Activated CD4-positive, alpha-beta T cell treated with anti-CD3 and anti-CD28 coated beads for 36 hours (primary cell): ENCODE results near the gene CTH. TPM values are rescaled to one million over a fixed set of nuclear protein-coding genes. Genes with fewer than 3 reads are reported as not detected.
"Not testable (repeated sequence)": the region's sequence is repeated elsewhere in the genome, so short reads cannot be mapped to it uniquely, and the experiment has no call there.

Experiments used
- ATAC-seq: fragments of 200-7000 bp; cut with Tn5 transposase; one replicate; pipeline ENCODE4 v1.10.0; 2021; ENCODE audit warnings: mild to moderate bottlenecking, moderate library complexity
- CTCF ChIA-PET: fragments of 350-600 bp; sonication (Branson Sonifier 250); formaldehyde crosslinking; loops from one replicate; lab custom pipeline; 2021; ENCODE audit warnings: antibody characterized with exemption; lab: Charles Lee
- POLR2A ChIA-PET: fragments of 350-600 bp; sonication (Branson Sonifier 250); formaldehyde crosslinking; loops from one replicate; lab custom pipeline; 2021; ENCODE audit warnings: antibody characterized with exemption, inconsistent platforms; lab: Charles Lee
- DNase-seq: peaks from one replicate; pipeline ENCODE4 v3.0.0-alpha.2; 2020
- H3K27ac Mint-ChIP-seq: one replicate; pipeline ENCODE4 v1.8.0; 2021; ENCODE audit warnings: mixed read lengths
- H3K27me3 Mint-ChIP-seq: one replicate; pipeline ENCODE4 v1.8.0; 2021; ENCODE audit warnings: mixed read lengths
- H3K36me3 Mint-ChIP-seq: one replicate; pipeline ENCODE4 v1.8.0; 2021; ENCODE audit warnings: low read depth, mixed read lengths
- H3K4me1 Mint-ChIP-seq: one replicate; pipeline ENCODE4 v1.8.0; 2021; ENCODE audit warnings: mixed read lengths
- H3K4me3 Mint-ChIP-seq: one replicate; pipeline ENCODE4 v1.8.0; 2021; ENCODE audit warnings: mild to moderate bottlenecking, moderate library complexity, mixed read lengths
- H3K9me3 Mint-ChIP-seq: one replicate; pipeline ENCODE4 v1.8.0; 2021; ENCODE audit warnings: low read depth, mixed read lengths
- intact Hi-C, 2 experiments: fragments of 100-400 bp; cut with DNase I in 1 of 2; cut with micrococcal nuclease in 1 of 2; formaldehyde crosslinking; loops; one replicate each; pipeline versions ENCODE4 v1.14.2 to v1.15.1; 2022 to 2024; cut with DNase I, micrococcal nuclease
- total RNA-seq, 2 experiments: library from RNA; stranded (reverse); gene quantifications; one replicate each; pipeline ENCODE4 v1.2.3, GENCODE V29; 2021

The CTH gene
- total RNA-seq, result 10 to 100 TPM; 25.3 to 29.8 TPM

DNA sequence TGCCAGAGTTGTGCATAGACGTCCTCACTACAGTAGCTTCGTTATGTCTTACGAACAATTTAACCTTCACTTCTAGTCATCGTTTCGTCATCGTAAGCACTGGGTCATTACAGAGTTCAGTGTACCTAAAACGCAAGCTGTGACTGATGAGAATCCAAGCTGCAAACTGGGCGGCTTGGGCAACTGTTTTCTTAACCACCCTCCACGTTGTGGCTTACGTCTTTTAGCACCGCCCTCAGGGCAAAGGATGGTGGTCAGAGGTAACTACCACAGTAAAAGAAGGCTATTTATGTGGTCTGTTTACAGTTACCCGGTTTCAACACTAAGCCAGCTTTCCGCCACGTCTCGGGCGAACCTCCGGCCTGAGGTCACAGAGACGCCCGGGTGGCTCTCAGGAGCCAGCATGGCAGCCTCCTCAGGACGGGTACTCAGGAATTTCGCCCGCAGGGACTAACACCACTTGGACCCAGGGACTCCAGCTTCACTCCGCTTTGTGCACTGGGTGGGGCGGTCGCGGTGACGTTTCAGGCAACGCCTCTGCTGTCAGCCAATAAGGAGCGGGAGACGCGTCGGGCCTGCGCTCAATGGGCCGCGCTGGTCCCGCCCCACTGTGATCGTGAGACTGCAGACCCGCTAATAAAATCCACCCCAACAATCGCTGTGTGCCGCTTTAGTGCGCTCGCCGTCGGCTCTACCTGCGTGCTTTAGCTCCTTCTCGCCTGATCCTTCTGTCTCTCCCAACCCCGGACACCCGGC, at the start of gene CTH:
CTH (plus strand) TSS at position 665 of the 756 bp plus-strand sequence. CDS start 148 bp downstream, outside the sequence.
- intact Hi-C loops, result loop anchor here (1.0 to 5.0 kb wide), 6 partner anchors 56 to 670 kb away; partner anchors contain the start of genes ANKRD13C (in 2 of the 2), LRRC40 (in 2 of the 2), SRSF11 (in 2 of the 2) and ZRANB2 (in 2 of the 2)
- ChIA-PET CTCF (interaction anchor here (0.6 to 3.0 kb wide), 9 partner anchors 11 to 220 kb away, joined by 3 to 16 read pairs (median 4); partner anchors contain the start of gene ANKRD13C), POLR2A (interaction anchor here (0.6 to 3.5 kb wide), 7 partner anchors 28 to 203 kb away, joined by 3 to 48 read pairs (median 4); partner anchors contain the start of genes ANKRD13C and SRSF11)
- Mint-ChIP-seq H3K36me3 (no peaks in the 10 kb centered on the region), H3K27ac (peak within 1 kb of the TSS; percentile 83), H3K4me1 (peaks cover 13% of the 10 kb centered on the region), H3K9me3 (no peaks in the 10 kb centered on the region), H3K4me3 (peak within 1 kb of the TSS; percentile 90), H3K27me3 (no peaks in the 10 kb centered on the region)
- peak; percentile 96 for DNase-seq
- peak; percentile 95 for ATAC-seq

DNA sequence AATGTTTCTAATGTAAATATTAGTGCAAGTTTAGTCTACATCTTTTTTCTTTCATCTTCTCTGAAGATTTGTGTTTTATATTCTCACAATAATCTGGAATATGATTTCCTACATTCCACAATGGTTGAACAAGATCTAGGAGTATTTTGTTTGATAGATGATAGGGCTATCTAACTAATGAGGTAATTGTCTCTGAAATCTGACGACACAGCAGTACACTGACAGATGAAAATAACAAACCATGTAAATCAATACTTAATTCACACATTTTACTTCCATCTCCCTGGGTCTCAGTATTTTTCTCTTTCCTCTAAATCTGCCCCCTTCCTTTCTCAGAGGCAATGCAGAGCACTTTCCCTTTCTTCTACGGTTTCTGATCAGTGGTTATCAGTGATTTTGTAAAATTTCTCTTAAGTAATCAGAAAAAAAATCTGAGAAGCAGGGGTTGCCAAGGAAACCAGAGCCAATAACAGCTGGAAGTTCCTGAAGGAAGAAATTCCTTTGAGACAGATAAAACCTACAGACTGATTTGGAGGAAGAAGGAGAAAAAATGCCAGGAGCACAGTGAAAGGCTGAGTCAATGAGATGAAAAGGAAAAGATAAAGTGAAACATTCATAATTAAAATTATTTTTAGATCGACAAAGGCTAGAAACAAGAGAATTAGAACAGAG, 49.2 kb upstream of the CTH start:
- H3K27me3 Mint-ChIP-seq, result no peaks in the 10 kb centered on the region
- peaks cover 3% of the 10 kb centered on the region for H3K4me1 Mint-ChIP-seq
- H3K4me3 Mint-ChIP-seq, result no peak overlapping the region
- H3K9me3 Mint-ChIP-seq, result no peaks in the 10 kb centered on the region
- H3K27ac Mint-ChIP-seq, result no peak overlapping the region
- ATAC-seq (no peak), DNase-seq (no peak)
- intact Hi-C loops, result no loop called here
- CTCF ChIA-PET, result no interaction called here
- POLR2A ChIA-PET, result no interaction called here
- peaks cover 1% of the 10 kb centered on the region for H3K36me3 Mint-ChIP-seq

DNA sequence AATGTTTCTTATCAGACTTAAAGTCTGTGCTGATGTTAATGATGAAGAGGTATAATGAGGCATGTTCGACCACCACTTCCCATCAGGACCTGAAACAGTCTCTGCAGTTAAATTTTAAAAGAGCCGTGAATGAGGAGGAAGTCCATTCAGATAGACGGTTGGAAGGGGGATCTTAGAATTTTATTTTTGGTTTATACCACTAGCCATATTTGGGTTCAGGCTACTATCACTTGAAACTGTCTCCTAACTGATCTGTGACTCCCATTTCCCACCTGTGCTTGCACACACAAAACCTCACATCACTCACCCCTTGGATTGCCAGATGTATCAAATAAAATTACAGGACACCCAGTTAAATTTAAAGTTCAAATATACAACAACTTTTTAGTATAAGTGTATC, 46.6 kb upstream of the CTH start:
- H3K36me3 Mint-ChIP-seq, result peaks cover 4% of the 10 kb centered on the region
- ATAC-seq (no peak), DNase-seq (no peak)
- peaks cover 3% of the 10 kb centered on the region for H3K4me1 Mint-ChIP-seq
- H3K9me3 Mint-ChIP-seq, result no peaks in the 10 kb centered on the region
- no peak overlapping the region for H3K27ac Mint-ChIP-seq
- no peak overlapping the region for H3K4me3 Mint-ChIP-seq
- CTCF ChIA-PET, result no interaction called here
- intact Hi-C loops, result no loop called here
- no peaks in the 10 kb centered on the region for H3K27me3 Mint-ChIP-seq
- POLR2A ChIA-PET, result no interaction called here

DNA sequence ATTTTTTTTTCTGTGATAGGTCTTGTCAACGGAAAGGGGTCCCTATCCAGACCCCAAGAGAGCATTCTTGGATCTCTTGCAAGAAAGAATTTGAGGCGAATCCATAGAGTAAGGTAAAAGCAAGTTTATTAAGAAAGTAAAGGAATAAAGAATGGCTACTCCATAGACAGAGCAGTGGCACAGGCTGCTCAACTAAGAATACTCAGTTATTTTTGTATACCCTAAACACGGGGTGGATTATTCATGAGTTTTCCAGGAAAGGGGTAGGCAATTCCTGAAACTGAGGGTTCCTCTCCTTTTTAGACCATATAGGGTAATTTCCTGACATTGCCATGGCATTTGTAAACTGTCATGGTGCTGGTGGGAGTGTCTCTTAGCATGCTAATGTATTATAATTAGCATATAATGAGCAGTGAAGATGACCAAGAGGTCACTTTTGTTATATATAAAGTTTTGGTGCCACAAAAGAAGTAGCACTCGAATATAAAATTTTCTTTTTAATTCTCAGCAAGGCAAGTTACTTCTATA, 44.6 kb upstream of the CTH start:
- H3K27me3 Mint-ChIP-seq, CTCF ChIA-PET, H3K36me3 Mint-ChIP-seq, intact Hi-C loops, ATAC-seq, DNase-seq, POLR2A ChIA-PET, H3K27ac Mint-ChIP-seq, H3K4me1 Mint-ChIP-seq, H3K9me3 Mint-ChIP-seq, H3K4me3 Mint-ChIP-seq: not testable (repeated sequence)

DNA sequence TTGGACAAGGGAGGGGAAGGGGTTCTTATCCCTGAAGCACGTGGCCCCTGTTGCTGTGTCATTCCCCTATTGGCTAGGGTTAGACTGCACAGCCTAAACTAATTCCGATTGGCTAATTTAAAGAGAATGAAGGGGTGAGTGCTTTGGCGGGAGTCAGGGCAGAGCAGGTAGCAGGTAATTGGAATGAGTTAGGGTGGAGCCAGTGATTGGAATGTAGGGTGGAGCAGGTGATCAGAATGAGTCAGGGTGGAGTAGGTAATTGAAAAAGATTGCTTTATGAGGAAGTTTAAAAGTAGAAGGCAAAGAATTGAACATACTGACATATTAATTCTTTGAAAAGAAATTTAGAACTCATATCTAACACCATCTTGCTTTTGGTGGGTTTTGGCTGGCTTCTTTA, 44.1 kb upstream of the CTH start:
- H3K9me3 Mint-ChIP-seq, DNase-seq, ATAC-seq, H3K36me3 Mint-ChIP-seq, H3K27me3 Mint-ChIP-seq, H3K27ac Mint-ChIP-seq, H3K4me1 Mint-ChIP-seq, H3K4me3 Mint-ChIP-seq, POLR2A ChIA-PET, intact Hi-C loops: not testable (repeated sequence)
- CTCF ChIA-PET, result interaction anchor here (0.6 kb wide), 1 partner anchor 165 kb away, joined by 3 read pairs; no protein-coding TSS in a partner anchor

DNA sequence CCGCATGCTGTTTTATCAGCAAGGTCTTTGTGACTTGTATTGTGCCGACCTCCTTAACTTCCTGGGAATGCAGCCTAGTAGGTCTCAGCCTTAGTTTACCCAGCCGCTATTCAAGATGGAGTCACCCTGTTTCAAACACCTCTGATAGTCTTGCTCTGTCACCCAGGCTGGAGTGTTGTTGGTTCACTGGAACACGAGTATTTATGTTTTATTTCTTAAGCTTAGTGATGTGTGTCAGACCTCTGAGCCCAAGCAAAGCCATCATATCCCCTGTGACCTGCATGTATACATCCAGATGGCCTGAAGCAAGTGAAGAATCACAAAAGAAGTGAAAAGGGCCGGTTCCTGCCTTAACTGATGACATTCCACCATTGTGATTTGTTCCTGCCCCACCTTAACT, 43.7 kb upstream of the CTH start:
- DNase-seq, POLR2A ChIA-PET, H3K4me3 Mint-ChIP-seq, H3K36me3 Mint-ChIP-seq, H3K4me1 Mint-ChIP-seq, H3K9me3 Mint-ChIP-seq, ATAC-seq, H3K27ac Mint-ChIP-seq, H3K27me3 Mint-ChIP-seq, intact Hi-C loops: not testable (repeated sequence)
- CTCF ChIA-PET, result interaction anchor here (0.6 kb wide), 1 partner anchor 165 kb away, joined by 3 read pairs; no protein-coding TSS in a partner anchor

DNA sequence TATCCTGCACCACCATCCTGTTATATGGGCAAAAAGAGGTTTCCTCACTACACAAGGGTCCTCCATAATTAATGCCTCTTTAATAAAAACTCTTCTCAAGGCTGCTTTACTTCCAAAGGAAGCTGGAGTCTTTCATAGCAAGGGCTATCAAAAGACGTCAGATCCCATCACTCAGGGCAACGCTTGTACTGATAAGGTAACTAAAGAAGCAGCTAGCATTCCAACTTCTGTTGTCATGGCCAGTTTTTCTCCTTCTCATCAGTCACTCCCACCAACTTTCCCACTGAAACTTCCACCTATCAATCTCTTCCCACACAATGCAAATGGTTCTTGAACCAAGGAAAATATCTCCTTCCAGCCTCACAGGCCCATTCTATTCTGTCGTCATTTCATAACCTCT, 39.5 kb upstream of the CTH start:
- H3K4me3 Mint-ChIP-seq, H3K36me3 Mint-ChIP-seq, intact Hi-C loops, H3K4me1 Mint-ChIP-seq, CTCF ChIA-PET, POLR2A ChIA-PET, ATAC-seq, H3K9me3 Mint-ChIP-seq, H3K27ac Mint-ChIP-seq, DNase-seq, H3K27me3 Mint-ChIP-seq: not testable (repeated sequence)

DNA sequence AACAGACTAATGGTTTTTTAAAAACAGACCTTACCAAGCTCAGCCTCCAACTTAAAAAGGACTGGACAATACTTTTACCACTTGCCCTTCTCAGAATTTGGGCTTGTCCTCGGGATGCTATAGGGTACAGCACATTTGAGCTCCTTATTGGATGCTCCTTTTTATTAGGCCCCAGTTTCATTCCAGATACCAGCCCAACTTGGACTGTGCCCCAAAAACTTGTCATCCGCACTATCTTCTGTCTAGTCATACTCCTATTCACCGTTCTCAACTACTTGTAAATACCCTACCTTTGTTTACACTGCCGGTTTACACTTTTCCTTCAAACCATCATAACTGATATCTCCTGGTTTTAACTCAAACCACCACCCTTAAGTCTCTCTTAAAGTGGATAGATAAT, 38.6 kb upstream of the CTH start:
- Mint-ChIP-seq H3K4me3 (no peak overlapping the region), H3K36me3 (no peaks in the 10 kb centered on the region), H3K4me1 (no peaks in the 10 kb centered on the region), H3K9me3 (no peaks in the 10 kb centered on the region), H3K27me3 (no peaks in the 10 kb centered on the region), H3K27ac (no peak overlapping the region)
- POLR2A ChIA-PET, result no interaction called here
- CTCF ChIA-PET, result interaction anchor here (0.9 kb wide), 1 partner anchor 14 kb away, joined by 6 read pairs; no protein-coding TSS in a partner anchor
- DNase-seq (no peak), ATAC-seq (no peak)
- intact Hi-C loops, result no loop called here

DNA sequence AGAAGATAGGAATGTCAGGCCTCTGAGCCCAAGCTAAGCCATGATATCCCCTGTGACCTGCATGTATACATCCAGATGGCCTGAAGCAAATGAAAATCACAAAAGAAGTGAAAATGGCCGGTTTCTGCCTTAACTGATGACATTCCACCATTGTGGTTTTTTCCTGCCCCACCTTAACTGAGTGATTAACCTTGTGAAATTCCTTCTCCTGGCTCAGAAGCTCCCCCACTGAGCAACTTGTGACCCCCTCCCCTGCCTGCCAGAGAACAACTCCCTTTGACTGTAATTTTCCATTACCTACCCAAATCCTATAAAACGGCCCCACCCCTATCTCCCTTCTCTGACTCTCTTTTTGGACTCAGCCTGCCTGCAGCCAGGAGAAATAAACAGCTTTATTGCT, 37.5 kb upstream of the CTH start:
- POLR2A ChIA-PET, intact Hi-C loops, H3K27me3 Mint-ChIP-seq, H3K4me1 Mint-ChIP-seq, H3K9me3 Mint-ChIP-seq, H3K4me3 Mint-ChIP-seq, DNase-seq, H3K36me3 Mint-ChIP-seq, ATAC-seq, H3K27ac Mint-ChIP-seq: not testable (repeated sequence)
- CTCF ChIA-PET, result interaction anchor here (0.6 kb wide), 1 partner anchor 379 kb away, joined by 3 read pairs; no protein-coding TSS in a partner anchor

DNA sequence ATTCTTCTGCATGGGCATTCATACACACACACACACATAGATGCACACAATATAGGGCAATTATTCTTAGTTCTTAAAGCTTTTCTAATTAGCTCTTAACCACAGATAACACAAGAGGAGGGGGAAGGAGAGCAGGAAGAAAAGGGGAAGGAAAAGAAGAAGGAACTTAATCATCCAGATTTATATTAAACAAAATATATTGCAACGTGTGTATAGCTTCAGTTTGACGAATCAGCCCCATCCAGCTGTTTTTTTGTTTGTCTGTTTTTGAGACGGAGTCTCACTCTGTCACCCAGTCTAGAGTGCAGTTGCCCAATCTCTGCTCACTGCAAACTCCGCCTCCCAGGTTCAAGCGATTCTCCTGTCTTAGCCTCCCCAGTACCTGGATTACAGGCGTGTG, 34.9 kb upstream of the CTH start:
- Mint-ChIP-seq H3K27ac (no peak overlapping the region), H3K36me3 (no peaks in the 10 kb centered on the region), H3K4me1 (no peaks in the 10 kb centered on the region), H3K9me3 (no peaks in the 10 kb centered on the region), H3K27me3 (no peaks in the 10 kb centered on the region), H3K4me3 (no peak overlapping the region)
- CTCF ChIA-PET, result interaction anchor here (0.7 to 1.0 kb wide), 2 partner anchors 11 to 792 kb away, joined by 3 read pairs; no protein-coding TSS in a partner anchor
- POLR2A ChIA-PET, result no interaction called here
- no peak for ATAC-seq
- intact Hi-C loops, result no loop called here
- DNase-seq, result no peak

DNA sequence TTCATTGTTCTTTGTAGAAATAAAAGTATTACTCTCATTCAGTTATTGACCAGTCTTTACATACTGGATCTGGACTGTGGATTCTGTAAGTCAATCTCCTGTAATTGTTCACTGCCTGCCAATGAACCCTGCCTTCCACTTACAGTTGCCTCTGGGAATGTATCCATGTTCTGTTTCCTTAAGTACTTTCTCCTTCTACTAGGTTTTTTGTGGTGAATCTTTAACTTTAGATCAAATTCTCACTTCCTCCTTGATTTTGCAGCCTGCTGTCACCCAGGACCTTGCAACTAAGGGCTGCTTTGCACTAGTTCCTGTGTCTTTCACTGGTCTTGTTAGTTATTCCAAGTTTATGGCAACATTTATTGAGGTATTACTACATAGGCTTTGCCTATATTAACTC, 28.4 kb upstream of the CTH start:
- no peaks in the 10 kb centered on the region for H3K4me1 Mint-ChIP-seq
- ATAC-seq (no peak), DNase-seq (no peak)
- H3K9me3 Mint-ChIP-seq, result no peaks in the 10 kb centered on the region
- intact Hi-C loops, result no loop called here
- CTCF ChIA-PET, result interaction anchor here (0.7 kb wide), 1 partner anchor 1788 kb away, joined by 4 read pairs; no protein-coding TSS in a partner anchor
- no peak overlapping the region for H3K4me3 Mint-ChIP-seq
- POLR2A ChIA-PET, result no interaction called here
- no peaks in the 10 kb centered on the region for H3K36me3 Mint-ChIP-seq
- no peak overlapping the region for H3K27ac Mint-ChIP-seq
- peaks cover 8% of the 10 kb centered on the region for H3K27me3 Mint-ChIP-seq
